ENCODE results near the gene RND1.

GRCh38 chr12:48882972-48883304 lies 17.3 kb upstream of the RND1 start:
- TF ChIP-seq CTCF (IDR thresholded peaks at IDR 0.05) (no peak), MYC (IDR thresholded peaks at IDR 0.05; ENCODE audit: borderline replicate concordance, low read length) (no peak), MAX (IDR thresholded peaks at IDR 0.05) (no peak), CHD2 (IDR thresholded peaks at IDR 0.05; ENCODE audit: low read length, partially characterized antibody) (no peak), ZNF302 (CRISPR knock-in tag; IDR thresholded peaks at IDR 0.05) (no peak), ELK1 (IDR thresholded peaks at IDR 0.05; ENCODE audit: low read depth, low read length) (no peak), JUNB (IDR thresholded peaks at IDR 0.05) (no peak), POLR2A (IDR thresholded peaks at IDR 0.05; ENCODE audit: low read length) (no peak), RFX5 (IDR thresholded peaks at IDR 0.05) (no peak), BHLHE40 (IDR thresholded peaks at IDR 0.05; ENCODE audit: low read depth, low read length) (no peak), EP300 (IDR thresholded peaks at IDR 0.05) (no peak), BCL3 (IDR thresholded peaks at IDR 0.05) (no peak)
